ENCODE results near the gene QPCT. TPM values are rescaled to one million over a fixed set of nuclear protein-coding genes. Genes with fewer than 3 reads are reported as not detected.

Gene QPCT
- total RNA-seq, 1 donor from 2014 or later, result 2.7 TPM

DNA sequence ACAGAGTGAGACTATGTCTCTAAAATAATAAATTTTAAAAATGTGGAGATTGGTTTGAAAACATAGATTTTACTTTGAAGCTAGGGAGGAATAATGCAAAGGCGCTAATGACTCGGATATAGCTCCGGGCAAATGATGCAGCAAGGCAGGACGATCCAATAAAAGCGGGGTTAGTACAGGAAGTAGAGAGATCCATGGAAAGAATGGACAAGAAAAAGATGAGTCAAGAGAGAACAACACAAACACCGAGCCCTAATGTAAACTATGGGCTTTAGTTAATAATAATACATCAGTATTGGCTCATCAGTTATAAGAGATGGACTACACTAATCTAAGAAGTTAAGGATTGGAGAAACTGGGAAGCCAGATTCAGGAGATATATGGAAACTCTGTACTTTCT, 74.5 kb downstream of the QPCT start:
- Mint-ChIP-seq H3K4me3 (ENCODE audit: low read depth) (no peak overlapping the region), H3K27me3 (no peaks in the 10 kb centered on the region), H3K27ac (no peak overlapping the region), H3K9me3 (ENCODE audit: low read depth) (peaks cover 3% of the 10 kb centered on the region), H3K36me3 (ENCODE audit: insufficient read depth) (no peaks in the 10 kb centered on the region), H3K4me1 (ENCODE audit: low read depth) (peaks cover 25% of the 10 kb centered on the region)
- TF ChIP-seq, protein P1, sequence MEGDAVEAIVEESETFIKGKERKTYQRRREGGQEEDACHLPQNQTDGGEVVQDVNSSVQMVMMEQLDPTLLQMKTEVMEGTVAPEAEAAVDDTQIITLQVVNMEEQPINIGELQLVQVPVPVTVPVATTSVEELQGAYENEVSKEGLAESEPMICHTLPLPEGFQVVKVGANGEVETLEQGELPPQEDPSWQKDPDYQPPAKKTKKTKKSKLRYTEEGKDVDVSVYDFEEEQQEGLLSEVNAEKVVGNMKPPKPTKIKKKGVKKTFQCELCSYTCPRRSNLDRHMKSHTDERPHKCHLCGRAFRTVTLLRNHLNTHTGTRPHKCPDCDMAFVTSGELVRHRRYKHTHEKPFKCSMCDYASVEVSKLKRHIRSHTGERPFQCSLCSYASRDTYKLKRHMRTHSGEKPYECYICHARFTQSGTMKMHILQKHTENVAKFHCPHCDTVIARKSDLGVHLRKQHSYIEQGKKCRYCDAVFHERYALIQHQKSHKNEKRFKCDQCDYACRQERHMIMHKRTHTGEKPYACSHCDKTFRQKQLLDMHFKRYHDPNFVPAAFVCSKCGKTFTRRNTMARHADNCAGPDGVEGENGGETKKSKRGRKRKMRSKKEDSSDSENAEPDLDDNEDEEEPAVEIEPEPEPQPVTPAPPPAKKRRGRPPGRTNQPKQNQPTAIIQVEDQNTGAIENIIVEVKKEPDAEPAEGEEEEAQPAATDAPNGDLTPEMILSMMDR (IDR thresholded peaks at IDR 0.05; ENCODE audit: unreplicated experiment), result no peak
- no peak for DNase-seq (ENCODE audit: low spot score, unreplicated experiment)

DNA sequence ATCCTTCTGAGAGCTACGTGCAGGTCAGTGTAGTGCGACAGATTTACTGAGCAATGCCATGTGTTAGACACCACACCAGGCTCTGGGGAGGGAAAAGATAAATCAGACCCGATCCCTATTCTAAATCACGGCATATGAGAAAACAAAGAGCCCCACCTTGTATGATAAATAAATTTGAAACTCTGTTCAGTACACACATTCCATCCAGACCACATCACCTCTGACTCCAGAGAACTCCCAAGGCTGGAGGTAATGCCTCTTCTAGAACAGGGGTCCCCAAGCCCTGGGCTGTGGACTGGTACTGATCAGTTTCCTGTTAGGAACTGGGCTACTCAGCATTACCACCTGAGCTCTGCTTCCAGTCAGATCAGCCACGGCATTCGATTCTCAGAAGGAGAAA, 77.3 kb downstream of the QPCT start:
- Mint-ChIP-seq H3K36me3 (ENCODE audit: insufficient read depth) (no peaks in the 10 kb centered on the region), H3K27ac (no peak overlapping the region), H3K4me1 (ENCODE audit: low read depth) (peaks cover 14% of the 10 kb centered on the region), H3K27me3 (no peaks in the 10 kb centered on the region), H3K9me3 (ENCODE audit: low read depth) (peaks cover 3% of the 10 kb centered on the region), H3K4me3 (ENCODE audit: low read depth) (no peak overlapping the region)
- no peak for DNase-seq (ENCODE audit: low spot score, unreplicated experiment)
- TF ChIP-seq, protein P1 (IDR thresholded peaks at IDR 0.05; ENCODE audit: unreplicated experiment), result no peak

DNA sequence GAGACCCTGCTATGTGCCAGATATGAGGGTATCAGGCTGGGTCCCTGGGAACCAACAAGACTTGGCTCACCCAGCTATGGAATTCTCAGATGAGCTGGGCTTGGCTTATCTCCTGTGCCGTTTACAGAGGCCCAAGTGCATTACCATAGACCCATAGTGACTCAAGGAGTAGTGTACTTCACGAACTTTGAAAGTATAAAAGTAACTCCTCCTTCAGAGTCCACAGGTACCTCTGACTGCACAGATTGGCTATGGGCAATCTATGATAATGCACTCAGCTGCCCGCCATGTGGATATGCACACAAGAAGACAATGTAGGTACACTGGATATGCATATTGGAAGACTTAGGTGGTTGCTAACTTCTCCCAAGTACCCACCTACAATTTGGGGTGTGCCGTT, 78.4 kb downstream of the QPCT start:
- no peak overlapping the region for H3K27ac Mint-ChIP-seq
- H3K4me1 Mint-ChIP-seq (ENCODE audit: low read depth), result peaks cover 8% of the 10 kb centered on the region
- DNase-seq (ENCODE audit: low spot score, unreplicated experiment), result no peak
- peaks cover 3% of the 10 kb centered on the region for H3K9me3 Mint-ChIP-seq (ENCODE audit: low read depth)
- no peak overlapping the region for H3K4me3 Mint-ChIP-seq (ENCODE audit: low read depth)
- no peaks in the 10 kb centered on the region for H3K36me3 Mint-ChIP-seq (ENCODE audit: insufficient read depth)
- H3K27me3 Mint-ChIP-seq, result no peaks in the 10 kb centered on the region
- TF ChIP-seq, protein P1 (IDR thresholded peaks at IDR 0.05; ENCODE audit: unreplicated experiment), result no peak

Other genes with a start within 250 kb of the QPCT start
- gene EIF2AK2, start 187.7 kb upstream of the QPCT start, total RNA-seq, result 34.7 and 36.5 TPM in 2 replicates
- gene SULT6B1, start 156.0 kb upstream of the QPCT start, total RNA-seq, result not detected in 2 replicates
- gene CEBPZOS, start 148.1 kb upstream of the QPCT start, total RNA-seq, result 0.84 and 1.0 TPM in 2 replicates
- gene CEBPZ, start 113.0 kb upstream of the QPCT start, total RNA-seq, result 48.4 and 49.0 TPM in 2 replicates
- gene NDUFAF7, start 113.0 kb upstream of the QPCT start, total RNA-seq, result 27.6 and 36.2 TPM in 2 replicates
- 56.6 and 56.7 TPM in 2 replicates for gene PRKD3, start 19.8 kb upstream of the QPCT start, total RNA-seq

All from progenitor cell of endocrine pancreas (in vitro differentiated cells).